Body of pancreas (tissue), 4 donors: ENCODE measurements around the gene SMPD2. TPM values are rescaled to one million over a fixed set of nuclear protein-coding genes. Genes with fewer than 3 reads are reported as not detected.

ENCODE experiments used
- ATAC-seq: fragments of 150-250 bp; one replicate; pipeline ENCODE4 v1.9.1; 2016
- DNase-seq, 4 donors: peaks; one replicate each; pipeline ENCODE4 v3.0.0-alpha.2; 2019
- H3K27ac ChIP-seq, 4 donors: fragments of 200-600 bp; sonication (generic); 1 replicate in 3 of 4; 2 replicates in 1 of 4; pipeline versions ENCODE4 v1.5.1 to v1.6.1; 2016 to 2019; ENCODE audit warnings: mild to moderate bottlenecking in 1 of 4, mixed read lengths in 1 of 4, moderate library complexity in 1 of 4
- H3K27me3 ChIP-seq, 2 donors: fragments of 200-600 bp; sonication (generic); one replicate each; pipeline ENCODE4 v1.6.0; 2016; ENCODE audit warnings: mild to moderate bottlenecking in 1 of 2
- H3K36me3 ChIP-seq, 2 donors: fragments of 200-600 bp; sonication (generic); replicated peaks in 1 of 2; 2 replicates each; pipeline ENCODE4 v1.5.1; 2016; ENCODE audit warnings: low read depth in 2 of 2; ENCODE audit not compliant: insufficient read depth in 1 of 2
- H3K4me1 ChIP-seq: fragments of 200-600 bp; sonication (generic); one replicate; pipeline ENCODE4 v1.6.0; 2016
- H3K4me3 ChIP-seq, 2 donors: fragments of 200-600 bp; sonication (generic); 1 replicate in 1 of 2; 2 replicates in 1 of 2; pipeline ENCODE4 v1.5.1; 2016 to 2019
- H3K9me3 ChIP-seq, 3 donors: fragments of 200-600 bp; sonication (generic); 1 replicate in 2 of 3; 2 replicates in 1 of 3; pipeline ENCODE4 v1.5.1; 2016
- POLR2A ChIP-seq, 3 donors: fragments of 450-650 bp; IDR thresholded peaks; one replicate each; pipeline ENCODE4 v1.6.1; 2016; ENCODE audit warnings: antibody characterized with exemption in 3 of 3, mild to moderate bottlenecking in 2 of 3
- WGBS, 2 donors: methylation state at CpG; one replicate each; pipeline ENCODE4 v1.1.5; 2017; 5-methylcytosine and 5-hydroxymethylcytosine counted together
- intact Hi-C: fragments of 100-400 bp; cut with DNase I; formaldehyde crosslinking; loops from one replicate; pipeline ENCODE4 v1.15.1; 2023
- total RNA-seq, 2 donors: library from RNA; depleted of rRNA; stranded (reverse); fragments of >200 nt; gene quantifications; one replicate each; pipeline ENCODE4 v1.1.0, GENCODE V29; 2016
- TF ChIP-seq, protein P1 (sequence below), 7 experiments: fragments of 450-650 bp in 4 of 7; fragments of 200-600 bp in 3 of 7; sonication (generic) in 3 of 7; IDR thresholded peaks; one replicate each; pipeline ENCODE4 v1.5.1; 2016 to 2019; ENCODE audit warnings: antibody characterized with exemption in 7 of 7

Gene SMPD2
- total RNA-seq, 2 donors from 2014 or later: 8.0 to 13.8 TPM

DNA sequence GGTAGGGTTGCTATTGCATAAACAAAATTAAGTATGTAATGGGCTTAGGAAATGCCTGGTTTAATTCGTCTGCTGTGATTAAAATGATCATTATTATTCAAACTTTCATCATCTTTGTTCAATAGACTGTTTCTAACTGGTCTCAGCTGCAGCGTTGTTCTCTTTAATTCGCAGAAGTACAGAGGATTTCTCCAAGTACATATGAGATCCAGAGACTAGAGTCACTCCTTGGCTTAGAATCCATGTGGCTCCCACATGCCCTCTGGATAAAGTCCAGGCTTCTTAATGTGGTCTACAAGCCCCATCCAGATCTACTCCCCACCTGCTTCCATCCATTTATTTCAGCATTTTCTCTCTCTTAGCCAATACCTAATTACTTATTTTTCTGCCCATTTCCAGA, 43.6 kb downstream of the SMPD2 start:
- Histone ChIP-seq H3K9me3 (no peaks in the 10 kb centered on the region), H3K36me3 (peaks cover 0 to 2% of the 10 kb centered on the region in 2 donors), H3K27me3 (no peaks in the 10 kb centered on the region), H3K4me3 (peak overlapping the region in 1 of 2 donors; percentile 8), H3K27ac (peak overlapping the region in 1 of 4 donors; percentile 12), H3K4me1 (peaks cover 33% of the 10 kb centered on the region)
- ATAC-seq (no peak), DNase-seq (no peak)
- WGBS, 2 donors: 41 to 53% methylated on average over 3 of the region's 3 CpGs
- intact Hi-C loops: no loop called here
- TF ChIP-seq, protein P1, sequence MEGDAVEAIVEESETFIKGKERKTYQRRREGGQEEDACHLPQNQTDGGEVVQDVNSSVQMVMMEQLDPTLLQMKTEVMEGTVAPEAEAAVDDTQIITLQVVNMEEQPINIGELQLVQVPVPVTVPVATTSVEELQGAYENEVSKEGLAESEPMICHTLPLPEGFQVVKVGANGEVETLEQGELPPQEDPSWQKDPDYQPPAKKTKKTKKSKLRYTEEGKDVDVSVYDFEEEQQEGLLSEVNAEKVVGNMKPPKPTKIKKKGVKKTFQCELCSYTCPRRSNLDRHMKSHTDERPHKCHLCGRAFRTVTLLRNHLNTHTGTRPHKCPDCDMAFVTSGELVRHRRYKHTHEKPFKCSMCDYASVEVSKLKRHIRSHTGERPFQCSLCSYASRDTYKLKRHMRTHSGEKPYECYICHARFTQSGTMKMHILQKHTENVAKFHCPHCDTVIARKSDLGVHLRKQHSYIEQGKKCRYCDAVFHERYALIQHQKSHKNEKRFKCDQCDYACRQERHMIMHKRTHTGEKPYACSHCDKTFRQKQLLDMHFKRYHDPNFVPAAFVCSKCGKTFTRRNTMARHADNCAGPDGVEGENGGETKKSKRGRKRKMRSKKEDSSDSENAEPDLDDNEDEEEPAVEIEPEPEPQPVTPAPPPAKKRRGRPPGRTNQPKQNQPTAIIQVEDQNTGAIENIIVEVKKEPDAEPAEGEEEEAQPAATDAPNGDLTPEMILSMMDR (IDR thresholded peaks at IDR 0.05): no peak
- no peak for TF ChIP-seq POLR2A (IDR thresholded peaks at IDR 0.05)

DNA sequence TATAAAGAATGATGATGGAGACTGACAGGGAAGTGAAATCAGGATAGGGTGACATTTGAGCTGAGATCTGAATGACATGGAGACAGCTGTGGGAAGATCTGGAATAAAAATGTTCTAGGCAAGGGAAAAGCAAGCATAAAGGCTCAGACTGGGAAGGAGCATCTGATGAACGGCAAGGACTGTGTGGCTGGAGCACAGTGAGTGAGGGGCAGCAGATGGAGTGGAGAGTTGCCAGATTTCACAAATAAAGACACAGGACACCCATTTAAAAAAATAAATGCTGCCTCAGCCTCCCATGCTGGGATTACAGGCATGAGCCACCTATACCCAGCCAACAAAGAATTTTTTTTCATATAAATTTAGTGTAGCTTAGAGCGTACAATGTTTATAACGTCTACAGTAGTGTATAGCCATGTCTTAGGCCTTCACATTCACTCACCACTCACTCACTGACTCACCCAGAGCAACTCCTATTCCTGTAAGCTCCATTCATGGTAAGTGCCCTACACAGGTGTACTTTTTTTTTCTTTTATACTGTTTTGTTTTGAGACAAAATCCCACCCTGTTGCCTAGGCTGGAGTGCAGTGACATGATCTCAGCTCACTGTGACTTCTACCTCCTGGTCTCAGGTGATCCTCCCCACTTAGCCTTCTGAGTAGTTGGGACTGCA, 44.9 kb downstream of the SMPD2 start:
- no peak overlapping the region for H3K27ac ChIP-seq
- no peak for DNase-seq
- TF ChIP-seq, protein P1 (IDR thresholded peaks at IDR 0.05): no peak
- no peak for TF ChIP-seq POLR2A (IDR thresholded peaks at IDR 0.05)
- H3K36me3 ChIP-seq: peaks cover 0 to 2% of the 10 kb centered on the region in 2 donors
- peaks cover 21% of the 10 kb centered on the region for H3K4me1 ChIP-seq
- H3K9me3 ChIP-seq: no peaks in the 10 kb centered on the region
- WGBS, 2 donors: 74 to 82% methylated on average over 3 of the region's 3 CpGs
- intact Hi-C loops: no loop called here
- no peak overlapping the region for H3K4me3 ChIP-seq
- no peak for ATAC-seq
- no peaks in the 10 kb centered on the region for H3K27me3 ChIP-seq

GRCh38 chr6:109486068-109486467, 45.5 kb downstream of the SMPD2 start:
- WGBS, 2 donors: 81 to 87% methylated on average over 1 of the region's 1 CpG
- peaks cover 15% of the 10 kb centered on the region for H3K4me1 ChIP-seq
- intact Hi-C loops: no loop called here
- H3K27ac ChIP-seq: no peak overlapping the region
- TF ChIP-seq POLR2A (IDR thresholded peaks at IDR 0.05): no peak
- TF ChIP-seq, protein P1 (IDR thresholded peaks at IDR 0.05): no peak
- no peak for ATAC-seq
- DNase-seq: no peak
- no peaks in the 10 kb centered on the region for H3K27me3 ChIP-seq
- H3K4me3 ChIP-seq: no peak overlapping the region
- H3K36me3 ChIP-seq: peaks cover 0 to 2% of the 10 kb centered on the region in 2 donors
- no peaks in the 10 kb centered on the region for H3K9me3 ChIP-seq

DNA sequence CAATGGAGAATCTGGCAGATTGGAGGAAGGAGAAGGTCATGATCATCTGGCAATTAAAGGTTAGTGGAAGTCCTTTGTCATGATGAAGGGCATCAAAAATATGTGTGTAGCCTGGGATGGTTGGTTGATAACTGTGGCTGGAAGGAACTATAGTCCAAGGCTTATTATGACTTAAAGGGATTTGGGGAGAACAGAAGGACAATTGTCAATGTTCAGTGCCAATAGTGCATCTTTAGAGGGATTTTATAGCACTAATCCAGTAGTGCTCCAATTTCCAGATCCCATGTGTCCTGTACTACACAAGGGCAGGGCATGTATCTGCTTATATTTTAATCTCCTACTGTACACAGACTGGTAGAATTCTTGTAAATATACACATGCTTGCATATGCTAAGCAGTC, 47.5 kb downstream of the SMPD2 start:
- no peak overlapping the region for H3K4me3 ChIP-seq
- H3K9me3 ChIP-seq: no peaks in the 10 kb centered on the region
- no peaks in the 10 kb centered on the region for H3K4me1 ChIP-seq
- intact Hi-C loops: no loop called here
- no peaks in the 10 kb centered on the region for H3K27me3 ChIP-seq
- no peaks in the 10 kb centered on the region for H3K36me3 ChIP-seq
- DNase-seq: no peak
- no peak for ATAC-seq
- H3K27ac ChIP-seq: no peak overlapping the region
- TF ChIP-seq, protein P1 (IDR thresholded peaks at IDR 0.05): no peak
- no peak for TF ChIP-seq POLR2A (IDR thresholded peaks at IDR 0.05)

- Histone ChIP-seq H3K27me3 (no peaks in the 10 kb centered on the region), H3K4me3 (no peak overlapping the region), H3K27ac (no peak overlapping the region), H3K9me3 (no peaks in the 10 kb centered on the region), H3K4me1 (no peaks in the 10 kb centered on the region), H3K36me3 (no peaks in the 10 kb centered on the region)
- ATAC-seq (no peak), DNase-seq (no peak)
- intact Hi-C loops: no loop called here
- TF ChIP-seq POLR2A (IDR thresholded peaks at IDR 0.05): no peak
- TF ChIP-seq, protein P1 (IDR thresholded peaks at IDR 0.05): no peak
- 61 to 69% methylated on average over 2 of the region's 2 CpGs for WGBS, 2 donors
Measured at GRCh38 chr6:109490713-109491112, 50.2 kb downstream of the SMPD2 start.
